ENCODE data around the gene PTPRG.
"Not testable (repeated sequence)": the region's sequence is repeated elsewhere in the genome, so short reads cannot be mapped to it uniquely, and the experiment has no call there.

The PTPRG gene

DNA sequence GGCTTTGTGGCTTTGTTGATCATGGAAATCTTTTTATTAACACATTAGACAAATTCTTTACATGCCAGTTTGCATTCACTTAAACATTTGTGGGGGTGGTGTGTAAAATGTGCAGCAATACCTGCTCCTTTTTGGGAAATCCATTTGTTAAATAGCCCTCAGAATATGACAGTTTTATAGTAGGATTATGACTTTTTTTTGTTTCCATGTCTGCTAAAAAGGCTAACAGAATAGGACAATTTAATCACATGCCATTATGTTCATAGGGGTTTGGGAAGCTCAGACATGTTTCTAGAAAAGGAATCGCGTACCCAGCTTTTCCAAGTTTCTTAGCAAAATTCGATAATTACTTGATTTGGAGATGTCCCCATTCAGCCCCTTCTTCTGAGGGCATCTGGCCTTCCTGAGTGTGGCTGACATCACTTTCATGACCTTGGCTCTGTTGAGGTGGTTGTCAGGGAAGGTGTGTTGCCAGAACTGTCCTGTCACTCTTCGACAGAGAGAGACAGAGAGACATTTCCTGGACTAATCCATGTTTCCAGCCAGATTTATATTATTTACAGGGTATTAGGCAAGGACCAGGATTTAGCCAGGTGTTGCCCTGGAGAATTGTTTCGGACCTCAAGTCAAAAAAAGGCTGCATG is 126.4 kb downstream of the PTPRG start:
- DNase-seq = no peak

GRCh38 chr3:61688307-61688984 is 127.1 kb downstream of the PTPRG start:
- no peak for DNase-seq

DNA sequence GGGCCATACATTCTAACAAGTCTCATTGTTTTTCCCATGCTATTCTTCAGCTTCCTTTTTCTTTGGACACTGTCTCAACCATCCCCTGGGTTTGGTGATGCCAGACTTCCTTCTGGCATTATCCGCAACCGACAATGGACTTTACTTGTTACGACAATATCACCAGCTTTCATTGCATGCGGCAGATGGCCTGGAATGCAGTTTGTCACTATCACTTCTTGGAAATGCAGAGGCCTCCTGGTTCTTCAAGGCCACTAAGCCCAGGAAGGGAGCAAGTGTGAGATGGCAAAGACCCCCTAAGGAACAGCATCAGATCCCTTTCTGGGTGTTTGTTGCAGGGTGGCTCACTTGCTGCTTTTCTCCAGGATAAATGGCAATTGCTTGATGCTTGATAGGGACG is 128.6 kb downstream of the PTPRG start:
- DNase-seq = no peak

GRCh38 chr3:61691466-61691865 is 130.1 kb downstream of the PTPRG start:
- no peak for DNase-seq

- DNase-seq = no peak
Observed at GRCh38 chr3:61697301-61697700, 135.9 kb downstream of the PTPRG start.

GRCh38 chr3:61698278-61699072 is 137.1 kb downstream of the PTPRG start:
- DNase-seq = not testable (repeated sequence)

GRCh38 chr3:61699622-61700021 is 138.3 kb downstream of the PTPRG start:
- no peak for DNase-seq

DNA sequence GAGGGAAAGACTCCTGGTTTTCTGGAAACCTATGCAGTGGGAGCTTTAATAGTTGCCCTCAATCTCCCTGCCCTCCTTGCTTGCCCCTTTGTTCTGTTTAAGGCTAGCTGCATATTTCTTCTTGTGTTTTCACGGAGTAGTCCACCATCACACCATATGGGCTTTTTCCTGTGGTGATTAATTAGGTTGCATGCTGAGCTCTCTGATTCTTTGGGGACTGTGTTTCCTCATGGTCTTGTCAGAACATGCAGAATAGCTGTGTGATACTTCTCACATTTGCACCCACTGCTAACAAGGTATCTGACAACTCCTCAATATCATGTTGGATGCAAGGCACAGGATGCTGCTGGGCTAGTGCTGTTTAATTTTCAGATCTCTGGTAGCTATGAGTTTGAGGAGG is 139.6 kb downstream of the PTPRG start:
- DNase-seq = no peak

- DNase-seq = no peak
Observed at GRCh38 chr3:61702453-61702852, 141.1 kb downstream of the PTPRG start.

DNA sequence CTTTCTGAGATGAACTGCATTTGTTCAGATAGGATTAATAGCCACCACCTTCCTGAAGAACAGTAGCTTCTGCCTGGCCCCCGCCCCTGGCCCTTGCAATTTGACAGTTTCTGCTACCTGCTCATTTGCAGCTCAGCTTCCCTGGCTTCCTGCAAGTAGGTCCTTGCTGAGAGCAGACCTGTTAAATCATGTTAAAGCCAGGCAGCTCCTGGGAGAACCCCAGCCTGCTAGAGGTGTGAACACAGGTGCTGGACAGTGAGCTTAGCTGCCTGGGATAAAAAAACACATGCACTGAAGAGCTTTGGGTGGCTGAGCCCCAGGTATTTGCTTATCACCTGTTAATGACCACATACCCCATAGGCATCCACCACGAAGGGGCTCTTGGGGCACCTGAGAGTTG is 143.4 kb downstream of the PTPRG start:
- no peak for DNase-seq

GRCh38 chr3:61707492-61707891 is 146.1 kb downstream of the PTPRG start:
- DNase-seq = no peak

- DNase-seq = not testable (repeated sequence)
Observed at GRCh38 chr3:61710920-61711319, 149.5 kb downstream of the PTPRG start.

GRCh38 chr3:61714225-61714624 is 152.9 kb downstream of the PTPRG start:
- no peak for DNase-seq

- DNase-seq = no peak
Observed at GRCh38 chr3:61715886-61716527, 154.6 kb downstream of the PTPRG start.

DNA sequence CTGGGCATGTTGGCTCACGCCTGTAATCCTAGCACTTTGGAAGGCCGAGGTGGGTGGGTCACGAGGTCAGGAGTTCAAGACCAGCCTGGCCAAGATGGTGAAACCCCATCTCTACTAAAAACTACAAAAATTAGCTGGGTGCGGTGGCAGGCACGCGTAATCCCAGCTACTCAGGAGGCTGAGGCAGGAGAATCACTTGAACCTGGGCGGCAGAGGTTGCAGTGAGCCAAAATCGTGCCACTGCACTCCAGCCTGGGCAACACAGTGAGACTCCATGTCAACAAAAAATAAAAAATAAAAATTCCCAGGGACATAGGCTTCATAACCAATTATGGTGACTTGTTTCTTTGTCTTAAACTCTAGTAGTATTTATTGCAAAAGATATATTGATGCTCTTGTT is 155.3 kb downstream of the PTPRG start:
- not testable (repeated sequence) for DNase-seq

GRCh38 chr3:61718565-61718964 is 157.2 kb downstream of the PTPRG start:
- DNase-seq = no peak

DNA sequence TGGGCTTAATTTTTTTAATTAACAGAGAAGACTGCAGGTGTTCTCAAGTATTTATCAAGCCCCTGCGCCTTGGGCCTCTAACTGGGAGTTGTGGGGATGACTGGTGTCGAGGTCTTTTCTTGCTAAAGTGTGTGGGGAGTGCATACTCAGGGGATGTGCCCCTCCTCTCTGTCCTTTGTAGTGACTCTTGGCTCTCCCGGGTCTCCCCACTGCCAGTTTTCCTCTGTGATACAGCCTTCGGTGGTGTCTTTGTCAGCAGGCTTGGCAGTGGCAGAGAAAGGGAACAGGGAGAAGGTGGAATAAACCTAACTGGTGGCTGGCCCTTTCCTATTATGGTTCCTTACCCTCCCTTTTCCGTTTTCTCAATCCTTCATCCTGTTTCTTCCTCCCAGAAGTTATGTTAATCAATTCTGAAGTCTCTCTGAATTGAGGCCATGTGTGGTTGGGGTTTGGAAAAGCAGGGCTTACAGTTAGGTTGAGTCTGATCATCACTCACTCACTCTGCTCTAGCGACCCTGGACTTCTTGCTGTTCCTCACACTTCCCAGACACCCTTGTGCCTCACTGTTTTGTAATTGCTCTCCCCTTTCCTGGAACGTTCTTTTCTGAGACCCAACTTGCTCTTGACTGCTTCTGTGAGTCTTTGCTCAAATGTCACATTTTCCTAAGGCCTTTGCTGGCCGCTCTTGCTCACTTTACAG is 158.1 kb downstream of the PTPRG start:
- no peak for DNase-seq

- DNase-seq = no peak
Observed at GRCh38 chr3:61723038-61723437, 161.7 kb downstream of the PTPRG start.

- no peak for DNase-seq
Observed at GRCh38 chr3:61724183-61724582, 162.8 kb downstream of the PTPRG start.

- DNase-seq = no peak
Observed at GRCh38 chr3:61724801-61725200, 163.4 kb downstream of the PTPRG start.

DNA sequence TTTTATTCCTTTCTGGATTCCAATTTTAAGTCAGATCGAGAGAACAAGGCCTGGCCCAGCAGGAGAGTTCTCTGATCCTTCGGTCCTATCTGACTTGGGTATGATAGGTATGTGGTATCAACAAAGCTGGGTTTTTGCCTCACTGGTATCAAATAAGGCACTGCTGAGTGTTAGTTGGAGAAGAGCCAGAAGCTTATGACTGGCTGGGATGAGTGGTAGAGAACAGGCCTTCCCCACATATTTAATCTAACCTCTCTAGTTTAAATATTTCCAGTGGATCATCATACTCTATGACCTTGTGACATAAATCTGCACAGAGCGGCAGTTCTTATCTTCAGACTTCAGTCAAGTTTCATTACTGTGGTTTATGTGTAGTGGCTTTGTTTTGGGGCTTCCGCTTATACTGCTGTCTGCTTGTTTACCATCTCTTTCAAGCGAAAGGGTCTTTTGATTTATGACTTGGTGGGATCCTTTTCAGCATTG is 164.5 kb downstream of the PTPRG start:
- DNase-seq = no peak

DNA sequence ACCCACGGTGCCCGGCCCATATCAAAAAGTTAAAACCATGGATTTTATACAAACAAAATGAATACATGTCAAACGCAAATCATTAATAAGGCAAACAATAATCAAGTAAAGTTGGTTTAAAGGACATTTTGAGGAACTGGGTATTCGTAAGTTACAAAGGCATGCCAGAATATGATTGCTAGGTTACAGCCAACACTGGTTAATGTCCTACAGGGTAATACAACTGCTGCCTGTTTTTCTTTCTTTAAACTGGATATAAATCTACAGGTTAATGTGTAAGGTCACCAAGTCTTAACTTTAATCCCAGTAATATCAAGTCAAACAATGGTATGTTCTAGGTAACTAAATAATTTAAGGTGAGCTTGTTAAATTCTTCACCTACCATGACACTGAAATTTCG is 166.1 kb downstream of the PTPRG start:
- DNase-seq = no peak

Measured in activated naive CD4-positive, alpha-beta T cell (primary cell).